GM12892 (cell line): ENCODE results near the gene GRID1.

ENCODE experiments used
- POLR2AphosphoS5 ChIP-seq: IDR thresholded peaks from 2 replicates; pipeline ENCODE4 v1.6.1; 2011; ENCODE audit warnings: low read depth, low read length, control low read depth
- TAF1 ChIP-seq: IDR thresholded peaks from 2 replicates; pipeline ENCODE4 v1.6.1; 2011; ENCODE audit warnings: low read depth, mild to moderate bottlenecking, control low read depth, low read length, borderline replicate concordance

- TF ChIP-seq TAF1 (no peak), POLR2AphosphoS5 (no peak)
These were observed 451.2 kb downstream of the GRID1 start for GRCh38 chr10:85915245-85915846.
